HK-2 (cell line): ENCODE data around the gene CENPU.
"Not testable (repeated sequence)": the region's sequence is repeated elsewhere in the genome, so short reads cannot be mapped to it uniquely, and the experiment has no call there.

Experiments used
- DNase-seq: peaks from one replicate; pipeline ENCODE4 v3.0.0-alpha.2; 2018; ENCODE audit not compliant: unreplicated experiment

CENPU gene

DNA sequence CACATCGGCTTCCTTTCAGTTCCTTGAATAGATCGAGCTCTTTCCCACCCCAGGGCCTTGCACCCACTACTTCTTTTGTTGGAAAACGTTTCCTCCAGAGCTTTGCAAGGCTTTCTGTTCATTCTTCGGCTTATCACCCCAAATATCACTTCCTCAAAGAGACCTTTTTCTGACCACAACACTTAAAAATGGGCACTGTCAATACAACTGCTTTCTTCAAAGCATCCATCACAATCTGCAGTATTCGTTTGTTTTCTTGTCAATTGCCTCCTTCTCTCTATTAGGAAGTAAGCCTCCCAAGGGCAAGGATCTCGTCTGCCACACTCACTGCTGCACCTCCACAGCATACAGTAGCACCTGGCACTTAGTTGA, 17.7 kb upstream of the CENPU start:
- no peak for DNase-seq

GRCh38 chr4:184750926-184751584, 17.2 kb upstream of the CENPU start:
- DNase-seq, result no peak

- no peak for DNase-seq
Measured at GRCh38 chr4:184748251-184748652, 14.4 kb upstream of the CENPU start.

GRCh38 chr4:184747034-184747830, 13.3 kb upstream of the CENPU start:
- no peak for DNase-seq

- DNase-seq, result peak; percentile 54
Measured at GRCh38 chr4:184745831-184746795, 12.2 kb upstream of the CENPU start.

DNA sequence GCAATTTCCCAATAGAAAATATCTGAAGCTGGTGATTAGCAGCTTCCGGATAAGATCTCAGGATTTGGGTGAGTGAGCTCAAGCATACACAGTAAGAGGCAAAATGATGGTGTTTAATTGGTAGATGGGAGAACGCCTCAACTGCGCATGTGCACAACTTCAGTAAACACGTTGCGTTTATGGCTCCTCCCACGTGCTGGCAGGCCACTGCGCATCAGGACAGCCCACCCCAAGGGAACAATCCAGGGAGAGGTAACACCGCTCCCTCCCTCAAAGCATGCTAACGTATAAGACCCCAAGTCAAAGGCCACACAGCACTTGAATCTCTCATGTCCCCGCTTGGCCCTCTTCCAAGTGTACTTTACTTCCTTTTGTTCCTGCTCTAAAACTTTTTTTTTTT, 10.3 kb upstream of the CENPU start:
- DNase-seq, result no peak

GRCh38 chr4:184743650-184744049, 9.8 kb upstream of the CENPU start:
- DNase-seq, result no peak

GRCh38 chr4:184741651-184742050, 7.8 kb upstream of the CENPU start:
- DNase-seq, result not testable (repeated sequence)

- no peak for DNase-seq
Measured at GRCh38 chr4:184740980-184741391, 7.1 kb upstream of the CENPU start.

DNA sequence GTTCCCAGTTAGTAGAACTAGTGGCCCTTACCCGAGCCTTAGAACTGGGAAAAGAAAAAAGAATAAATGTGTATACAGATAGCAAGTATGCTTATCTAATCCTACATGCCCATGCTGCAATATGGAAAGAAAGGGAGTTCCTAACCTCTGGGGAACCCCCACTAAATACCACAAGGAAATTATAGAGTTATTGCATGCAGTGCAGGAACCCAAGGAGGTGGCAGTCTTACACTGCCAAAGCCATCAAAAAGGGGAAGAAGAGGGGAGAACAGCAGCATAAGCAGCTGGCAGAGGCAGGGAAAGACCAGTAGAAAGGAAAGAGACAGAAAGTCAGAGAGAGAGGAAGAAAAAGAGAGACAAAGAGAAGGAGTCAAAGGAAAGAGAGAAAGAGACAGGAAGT, 5.7 kb upstream of the CENPU start:
- not testable (repeated sequence) for DNase-seq

DNA sequence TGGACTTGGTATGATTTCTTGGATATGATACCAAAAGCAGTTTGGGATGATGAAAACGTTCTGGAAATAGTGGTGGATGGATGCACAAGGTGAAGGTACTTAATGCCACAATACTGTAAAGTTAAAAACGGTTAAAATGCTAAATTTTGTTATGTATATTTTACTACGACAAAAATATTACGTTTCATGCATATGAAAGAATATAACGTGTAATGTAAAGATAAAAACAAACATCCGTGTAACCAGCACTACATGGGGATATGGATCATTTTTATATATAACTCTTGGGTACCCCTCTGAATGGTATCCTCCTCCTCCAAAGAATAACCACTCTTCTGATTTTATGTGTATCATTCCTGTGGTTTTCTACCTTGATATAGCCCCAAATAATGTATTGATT, 862 bp upstream of the CENPU start:
- DNase-seq, result no peak

DNA sequence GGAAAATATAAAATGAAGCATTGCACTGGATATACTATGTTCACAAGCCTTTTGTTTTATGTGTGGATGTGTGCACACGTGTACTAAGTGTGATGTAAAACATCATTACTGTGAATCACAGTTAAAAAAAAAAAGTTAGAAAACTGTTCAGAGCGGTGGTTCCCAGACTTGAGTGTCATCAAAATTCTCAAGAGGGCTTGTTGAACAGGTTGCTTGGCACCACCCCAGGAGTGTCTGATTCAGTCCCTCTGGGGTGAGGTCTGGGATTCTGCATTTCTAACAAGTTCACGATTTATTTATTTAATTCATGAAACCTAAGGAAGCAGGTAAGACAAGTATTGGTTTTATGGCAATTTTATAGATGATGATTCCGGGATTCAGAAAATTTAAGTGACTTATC, 1.8 kb downstream of the CENPU start:
- DNase-seq, result no peak

- no peak for DNase-seq
Measured at GRCh38 chr4:184731056-184731455, 2.8 kb downstream of the CENPU start.

DNA sequence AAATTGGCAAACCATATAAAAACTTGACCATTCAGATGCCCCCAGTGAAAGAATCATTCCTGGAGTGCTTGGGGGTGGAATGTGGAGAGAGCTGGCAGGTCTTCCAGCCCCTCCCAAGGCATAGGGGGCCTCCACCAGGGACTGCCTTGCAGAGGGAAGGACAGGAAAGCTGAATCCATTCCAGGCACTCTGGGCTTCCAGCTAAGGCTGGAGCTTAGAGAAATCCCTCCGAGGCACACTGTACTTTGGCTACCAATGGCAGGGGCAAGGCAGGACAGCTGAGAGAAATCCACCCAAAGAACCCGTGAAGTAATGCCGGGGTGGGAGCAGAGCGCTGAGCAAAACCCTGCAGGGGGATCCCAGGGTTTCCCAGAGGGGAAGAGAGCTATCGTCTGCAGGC, 4.0 kb downstream of the CENPU start:
- no peak for DNase-seq

DNA sequence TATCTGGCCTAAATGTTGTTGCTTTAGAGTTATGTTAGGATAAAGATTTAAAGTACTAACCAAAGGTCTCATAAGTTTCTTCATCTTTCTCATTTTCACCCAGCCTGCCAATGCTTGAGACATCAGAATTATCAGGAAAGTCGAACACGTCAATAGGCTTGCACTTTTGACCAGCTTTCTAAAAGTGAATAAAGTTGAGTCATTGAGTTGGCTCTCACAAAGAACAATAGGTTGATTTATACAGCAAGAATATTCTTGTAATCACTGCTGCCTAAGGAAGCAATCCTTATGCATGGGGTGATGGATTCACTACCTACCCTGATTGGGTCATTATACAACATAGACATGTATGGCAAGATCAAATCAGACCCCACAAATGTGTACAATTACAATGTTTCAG, 5.0 kb downstream of the CENPU start:
- no peak for DNase-seq

DNA sequence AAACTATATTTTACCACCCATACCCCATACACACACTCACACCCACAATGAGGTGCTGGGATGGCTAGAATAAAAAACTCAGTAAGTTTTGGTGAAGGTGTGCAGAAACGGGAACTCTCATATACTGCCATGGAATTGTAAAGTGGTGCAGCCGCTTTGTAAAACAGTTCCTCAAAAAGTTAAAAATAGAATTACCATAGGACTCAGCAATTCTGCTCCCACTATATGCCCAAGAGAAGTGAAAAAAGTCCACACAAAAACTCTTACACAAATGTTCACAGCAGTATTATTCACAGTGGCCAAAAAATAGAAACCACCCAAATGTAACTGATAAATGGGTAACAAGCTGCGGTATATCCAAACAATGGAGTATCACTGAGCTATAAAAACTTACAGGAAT, 6.5 kb downstream of the CENPU start:
- no peak for DNase-seq

GRCh38 chr4:184722798-184723197, 11.1 kb downstream of the CENPU start:
- DNase-seq, result no peak

GRCh38 chr4:184721254-184721653, 12.6 kb downstream of the CENPU start:
- DNase-seq, result no peak

GRCh38 chr4:184719407-184719806, 14.5 kb downstream of the CENPU start:
- no peak for DNase-seq

GRCh38 chr4:184715526-184715925, 18.4 kb downstream of the CENPU start:
- DNase-seq, result no peak

DNA sequence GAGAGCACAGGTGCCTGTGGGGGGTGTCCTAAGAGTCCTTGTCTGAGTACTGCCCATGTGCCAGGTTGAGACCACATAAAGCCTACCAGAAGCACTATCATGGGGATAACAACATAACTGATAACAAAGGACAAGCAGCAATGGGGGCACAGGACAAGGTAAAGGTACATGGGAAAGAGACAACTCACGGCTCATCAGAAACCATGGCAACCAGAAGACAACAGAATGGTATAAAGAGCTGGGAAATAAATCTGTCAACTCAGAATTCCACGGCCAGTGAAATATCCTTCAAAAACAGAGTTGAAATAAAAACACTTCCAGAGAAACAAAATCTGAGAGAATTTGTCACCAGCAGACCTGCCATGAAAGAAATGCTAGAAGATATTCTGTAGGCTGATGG, 20.0 kb downstream of the CENPU start:
- no peak for DNase-seq

GRCh38 chr4:184712322-184712721, 21.6 kb downstream of the CENPU start:
- no peak for DNase-seq
